Prostate gland (tissue), 2 donors: ENCODE results near the gene RBM10.

Source experiments
- CTCF ChIP-seq, 4 experiments: fragments of 200-600 bp in 2 of 4; fragments of 450-650 bp in 2 of 4; sonication (generic) in 2 of 4; IDR thresholded peaks; 1 replicate in 3 of 4; 2 replicates in 1 of 4; pipeline ENCODE4 v1.5.1; 2016 to 2019; ENCODE audit warnings: antibody characterized with exemption in 4 of 4, mild to moderate bottlenecking in 2 of 4, moderate library complexity in 2 of 4
- POLR2A ChIP-seq: fragments of 450-650 bp; IDR thresholded peaks from one replicate; pipeline ENCODE4 v1.6.1; 2016; ENCODE audit warnings: antibody characterized with exemption, mild to moderate bottlenecking
- POLR2AphosphoS5 ChIP-seq: sonication (generic); formaldehyde crosslinking; IDR thresholded peaks from one replicate; pipeline ENCODE4 v1.6.1; 2017; ENCODE audit warnings: antibody characterized with exemption

GRCh38 chrX:47209508-47210238, 64.7 kb downstream of the RBM10 start:
- no peak for TF ChIP-seq POLR2A
- TF ChIP-seq CTCF (IDR thresholded peaks at IDR 0.05) = no peak
- no peak for TF ChIP-seq POLR2AphosphoS5
